GM21723 (cell line): ENCODE results near the gene LCN6.

Source experiments
- ATAC-seq: cut with Tn5 transposase; IDR thresholded peaks from one replicate; pipeline ENCODE4 v1.9.1; 2021; ENCODE audit warnings: mild to moderate bottlenecking, moderate library complexity; ENCODE audit not compliant: unreplicated experiment

Gene LCN6

GRCh38 chr9:136694163-136694871, 54.0 kb downstream of the LCN6 start:
- no peak for ATAC-seq
